Measurements from ENCODE around the gene ARRDC1.
"Not testable (repeated sequence)": the region's sequence is repeated elsewhere in the genome, so short reads cannot be mapped to it uniquely, and the experiment has no call there.

Gene ARRDC1

GRCh38 chr9:137586854-137587253, 18.6 kb upstream of the ARRDC1 start:
- no peak for DNase-seq

GRCh38 chr9:137588311-137588710, 17.2 kb upstream of the ARRDC1 start:
- no peak for DNase-seq

GRCh38 chr9:137588891-137589290, 16.6 kb upstream of the ARRDC1 start:
- no peak for DNase-seq

GRCh38 chr9:137589441-137590122, 15.9 kb upstream of the ARRDC1 start:
- DNase-seq: peak in 1 of 2 experiments; percentile 19

- DNase-seq: no peak
Observed at GRCh38 chr9:137590123-137590468, 15.4 kb upstream of the ARRDC1 start.

- peak in 1 of 2 experiments; percentile 92 for DNase-seq
Observed at GRCh38 chr9:137590469-137591383, 14.8 kb upstream of the ARRDC1 start, which contains the start of gene ZMYND19. Gene ZMYND19 (minus strand): TSS chr9:137590512. CDS start chr9:137590263, 249 bp downstream.

GRCh38 chr9:137592767-137593166, 12.7 kb upstream of the ARRDC1 start:
- DNase-seq: no peak

- DNase-seq: no peak
Observed at GRCh38 chr9:137593176-137593575, 12.3 kb upstream of the ARRDC1 start.

- DNase-seq: not testable (repeated sequence)
Observed at GRCh38 chr9:137596577-137596976, 8.9 kb upstream of the ARRDC1 start.

- DNase-seq: no peak
Observed at GRCh38 chr9:137598943-137599342, 6.5 kb upstream of the ARRDC1 start.

GRCh38 chr9:137602661-137603060, 2.8 kb upstream of the ARRDC1 start:
- DNase-seq: no peak

- no peak for DNase-seq
Observed at GRCh38 chr9:137603879-137604278, 1.6 kb upstream of the ARRDC1 start.

- DNase-seq: peak in 1 of 2 experiments; percentile 51
Observed at GRCh38 chr9:137604345-137605086, 970 bp upstream of the ARRDC1 start.

GRCh38 chr9:137606005-137606621, 627 bp downstream of the ARRDC1 start:
- peak in 1 of 2 experiments; percentile 66 for DNase-seq

GRCh38 chr9:137606734-137607138, 1.2 kb downstream of the ARRDC1 start:
- DNase-seq: peak in 1 of 2 experiments; percentile 37

GRCh38 chr9:137607141-137607857, 1.8 kb downstream of the ARRDC1 start:
- peak in 1 of 2 experiments; percentile 40 for DNase-seq

GRCh38 chr9:137610944-137611343, 5.5 kb downstream of the ARRDC1 start:
- no peak for DNase-seq

GRCh38 chr9:137611623-137612609, 6.4 kb downstream of the ARRDC1 start:
- DNase-seq: peak in 1 of 2 experiments; percentile 22

- no peak for DNase-seq
Observed at GRCh38 chr9:137612741-137613142, 7.3 kb downstream of the ARRDC1 start.

GRCh38 chr9:137613259-137613658, 7.8 kb downstream of the ARRDC1 start:
- no peak for DNase-seq

Measured in NCI-H526 (cell line).